Measurements from ENCODE around the gene KDSR.

KDSR gene

GRCh38 chr18:63286926-63287325 lies 80.1 kb downstream of the KDSR start:
- no peak overlapping the region for H3K4me3 ChIP-seq (ENCODE audit: insufficient read length, low read depth)
- DNase-seq (ENCODE audit: low read depth, low spot score): no peak
- H3K9ac ChIP-seq (ENCODE audit: insufficient read length, low read depth): no peak overlapping the region
- no peaks in the 10 kb centered on the region for H3K27me3 ChIP-seq (ENCODE audit: insufficient read depth, insufficient read length)
- TF ChIP-seq YY1 (IDR thresholded peaks at IDR 0.05; ENCODE audit: insufficient read depth, insufficient read length) (no peak), SUZ12 (IDR thresholded peaks at IDR 0.05; ENCODE audit: extremely low read depth, insufficient read depth, insufficient read length) (no peak), ZNF274 (IDR thresholded peaks at IDR 0.05; ENCODE audit: low read depth, low read length) (no peak)
- H3K36me3 ChIP-seq (ENCODE audit: insufficient read depth, insufficient read length, low read length): no peaks in the 10 kb centered on the region
- H3K9me3 ChIP-seq (ENCODE audit: insufficient read depth, low read length): no peaks in the 10 kb centered on the region
- H3K4me1 ChIP-seq (ENCODE audit: insufficient read depth, insufficient read length): no peaks in the 10 kb centered on the region

GRCh38 chr18:63284827-63285733 lies 81.9 kb downstream of the KDSR start:
- no peak overlapping the region for H3K9ac ChIP-seq (ENCODE audit: insufficient read length, low read depth)
- no peaks in the 10 kb centered on the region for H3K4me1 ChIP-seq (ENCODE audit: insufficient read depth, insufficient read length)
- H3K9me3 ChIP-seq (ENCODE audit: insufficient read depth, low read length): no peaks in the 10 kb centered on the region
- no peaks in the 10 kb centered on the region for H3K36me3 ChIP-seq (ENCODE audit: insufficient read depth, insufficient read length, low read length)
- no peaks in the 10 kb centered on the region for H3K27me3 ChIP-seq (ENCODE audit: insufficient read depth, insufficient read length)
- TF ChIP-seq YY1 (IDR thresholded peaks at IDR 0.05; ENCODE audit: insufficient read depth, insufficient read length): no peak
- no peak for TF ChIP-seq SUZ12 (IDR thresholded peaks at IDR 0.05; ENCODE audit: extremely low read depth, insufficient read depth, insufficient read length)
- no peak for TF ChIP-seq ZNF274 (IDR thresholded peaks at IDR 0.05; ENCODE audit: low read depth, low read length)
- no peak overlapping the region for H3K4me3 ChIP-seq (ENCODE audit: insufficient read length, low read depth)
- no peak for DNase-seq (ENCODE audit: low read depth, low spot score)

GRCh38 chr18:63284173-63284799 lies 82.7 kb downstream of the KDSR start:
- no peak overlapping the region for H3K9ac ChIP-seq (ENCODE audit: insufficient read length, low read depth)
- no peaks in the 10 kb centered on the region for H3K36me3 ChIP-seq (ENCODE audit: insufficient read depth, insufficient read length, low read length)
- no peaks in the 10 kb centered on the region for H3K27me3 ChIP-seq (ENCODE audit: insufficient read depth, insufficient read length)
- H3K9me3 ChIP-seq (ENCODE audit: insufficient read depth, low read length): no peaks in the 10 kb centered on the region
- no peak overlapping the region for H3K4me3 ChIP-seq (ENCODE audit: insufficient read length, low read depth)
- TF ChIP-seq YY1 (IDR thresholded peaks at IDR 0.05; ENCODE audit: insufficient read depth, insufficient read length) (no peak), SUZ12 (IDR thresholded peaks at IDR 0.05; ENCODE audit: extremely low read depth, insufficient read depth, insufficient read length) (no peak), ZNF274 (IDR thresholded peaks at IDR 0.05; ENCODE audit: low read depth, low read length) (no peak)
- no peak for DNase-seq (ENCODE audit: low read depth, low spot score)
- no peaks in the 10 kb centered on the region for H3K4me1 ChIP-seq (ENCODE audit: insufficient read depth, insufficient read length)

GRCh38 chr18:63283305-63284094 lies 83.5 kb downstream of the KDSR start:
- no peak overlapping the region for H3K4me3 ChIP-seq (ENCODE audit: insufficient read length, low read depth)
- no peak overlapping the region for H3K9ac ChIP-seq (ENCODE audit: insufficient read length, low read depth)
- no peak for TF ChIP-seq ZNF274 (IDR thresholded peaks at IDR 0.05; ENCODE audit: low read depth, low read length)
- TF ChIP-seq SUZ12 (IDR thresholded peaks at IDR 0.05; ENCODE audit: extremely low read depth, insufficient read depth, insufficient read length): no peak
- no peak for TF ChIP-seq YY1 (IDR thresholded peaks at IDR 0.05; ENCODE audit: insufficient read depth, insufficient read length)
- H3K27me3 ChIP-seq (ENCODE audit: insufficient read depth, insufficient read length): no peaks in the 10 kb centered on the region
- no peaks in the 10 kb centered on the region for H3K36me3 ChIP-seq (ENCODE audit: insufficient read depth, insufficient read length, low read length)
- H3K9me3 ChIP-seq (ENCODE audit: insufficient read depth, low read length): no peaks in the 10 kb centered on the region
- DNase-seq (ENCODE audit: low read depth, low spot score): no peak
- H3K4me1 ChIP-seq (ENCODE audit: insufficient read depth, insufficient read length): no peaks in the 10 kb centered on the region

GRCh38 chr18:63282793-63283192 lies 84.2 kb downstream of the KDSR start:
- TF ChIP-seq YY1 (IDR thresholded peaks at IDR 0.05; ENCODE audit: insufficient read depth, insufficient read length) (no peak), ZNF274 (IDR thresholded peaks at IDR 0.05; ENCODE audit: low read depth, low read length) (no peak), SUZ12 (IDR thresholded peaks at IDR 0.05; ENCODE audit: extremely low read depth, insufficient read depth, insufficient read length) (no peak)
- Histone ChIP-seq H3K4me3 (ENCODE audit: insufficient read length, low read depth) (no peak overlapping the region), H3K9me3 (ENCODE audit: insufficient read depth, low read length) (no peaks in the 10 kb centered on the region), H3K9ac (ENCODE audit: insufficient read length, low read depth) (no peak overlapping the region), H3K27me3 (ENCODE audit: insufficient read depth, insufficient read length) (no peaks in the 10 kb centered on the region), H3K4me1 (ENCODE audit: insufficient read depth, insufficient read length) (no peaks in the 10 kb centered on the region), H3K36me3 (ENCODE audit: insufficient read depth, insufficient read length, low read length) (no peaks in the 10 kb centered on the region)
- no peak for DNase-seq (ENCODE audit: low read depth, low spot score)

Data from NT2/D1 (cell line).